Stimulated activated CD4-positive, alpha-beta T cell treated with anti-CD3 and anti-CD28 coated beads, Interleukin-1b, Interleukin-23, amount 100 ng/mL, for 1 hour (primary cell): ENCODE results near the gene CD1D.
A peak's percentile ranks its signal among the peaks of the same experiment; 100 is the strongest.
"Not testable (repeated sequence)": the region's sequence is repeated elsewhere in the genome, so short reads cannot be mapped to it uniquely, and the experiment has no call there.

Source experiments
- DNase-seq, 2 donors: peaks; one replicate each; pipeline ENCODE4 v3.0.0-alpha.2; 2020; ENCODE audit warnings: low read depth in 2 of 2

The CD1D gene

DNA sequence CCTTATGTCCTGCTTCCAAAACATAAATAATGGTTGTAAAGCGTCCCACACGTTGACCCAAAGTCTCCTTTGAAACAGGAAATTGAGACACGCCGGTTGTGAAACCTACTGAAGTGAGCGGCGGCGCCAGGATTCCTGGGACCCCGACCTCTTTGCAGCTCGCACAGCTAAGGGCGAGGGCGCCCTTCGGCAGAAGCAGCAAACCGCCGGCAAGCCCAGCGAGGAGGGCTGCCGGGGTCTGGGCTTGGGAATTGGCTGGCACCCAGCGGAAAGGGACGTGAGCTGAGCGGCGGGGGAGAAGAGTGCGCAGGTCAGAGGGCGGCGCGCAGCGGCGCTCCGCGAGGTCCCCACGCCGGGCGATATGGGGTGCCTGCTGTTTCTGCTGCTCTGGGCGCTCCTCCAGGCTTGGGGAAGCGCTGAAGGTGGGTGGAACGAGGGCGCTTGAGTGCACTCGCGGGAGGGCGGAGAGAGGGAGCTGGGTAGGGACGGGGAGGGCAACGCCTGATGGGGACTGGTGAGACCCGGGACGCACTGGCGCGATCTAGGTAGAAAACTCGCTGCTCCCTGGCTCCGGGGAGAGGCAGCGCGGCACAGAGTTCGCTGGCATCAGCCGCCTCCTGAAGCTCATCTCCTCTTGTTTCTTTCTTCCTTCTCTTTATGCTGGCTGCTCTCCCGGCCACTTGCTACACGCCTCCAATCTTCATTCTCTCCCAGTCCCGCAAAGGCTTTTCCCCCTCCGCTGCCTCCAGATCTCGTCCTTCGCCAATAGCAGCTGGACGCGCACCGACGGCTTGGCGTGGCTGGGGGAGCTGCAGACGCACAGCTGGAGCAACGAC, at the start of gene CD1D:
CD1D (plus strand) TSS at position 155 of the 836 bp plus-strand sequence; CDS start at position 362, 207 bp downstream.
- DNase-seq = no peak

DNA sequence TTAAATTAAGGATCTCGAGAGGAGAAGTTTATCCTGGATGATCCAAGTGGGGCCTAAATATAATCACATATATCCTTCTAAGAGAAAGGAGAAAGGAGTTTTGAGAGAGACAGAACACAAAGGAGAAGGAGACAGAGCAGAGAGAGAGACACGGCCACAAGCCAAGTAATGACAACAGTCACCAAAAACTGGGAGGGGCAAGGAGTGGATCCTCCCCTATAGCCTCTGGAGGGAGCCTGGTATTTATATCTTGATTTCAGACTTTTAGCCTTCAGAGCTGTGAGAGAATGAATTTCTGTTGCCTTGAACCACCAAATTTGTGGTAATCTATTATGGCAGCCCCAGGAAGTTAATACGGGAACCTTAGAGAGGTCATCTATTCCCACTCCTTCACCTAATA, 49.5 kb upstream of the CD1D start:
- no peak for DNase-seq

DNA sequence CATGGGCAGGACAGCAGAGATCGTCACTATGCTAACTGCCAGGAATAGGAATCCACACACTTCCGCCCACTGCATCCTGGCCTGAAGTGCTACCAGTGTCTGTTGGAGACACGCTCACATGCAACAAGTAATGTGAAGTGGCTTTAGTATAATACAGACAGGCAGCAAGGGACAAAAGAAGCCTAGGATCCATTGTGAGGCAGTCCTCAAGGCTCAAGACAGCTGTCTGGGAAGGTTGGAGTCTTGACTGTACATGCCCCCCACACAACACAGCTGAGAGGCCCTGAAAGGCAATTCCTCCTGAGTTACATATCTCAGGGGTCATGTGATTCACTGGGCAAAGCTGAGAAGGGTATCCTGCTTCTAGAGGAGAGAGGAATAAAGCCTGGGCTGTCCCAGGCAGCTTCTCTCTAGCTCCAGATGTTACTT, 39.9 kb upstream of the CD1D start:
- DNase-seq = no peak

DNA sequence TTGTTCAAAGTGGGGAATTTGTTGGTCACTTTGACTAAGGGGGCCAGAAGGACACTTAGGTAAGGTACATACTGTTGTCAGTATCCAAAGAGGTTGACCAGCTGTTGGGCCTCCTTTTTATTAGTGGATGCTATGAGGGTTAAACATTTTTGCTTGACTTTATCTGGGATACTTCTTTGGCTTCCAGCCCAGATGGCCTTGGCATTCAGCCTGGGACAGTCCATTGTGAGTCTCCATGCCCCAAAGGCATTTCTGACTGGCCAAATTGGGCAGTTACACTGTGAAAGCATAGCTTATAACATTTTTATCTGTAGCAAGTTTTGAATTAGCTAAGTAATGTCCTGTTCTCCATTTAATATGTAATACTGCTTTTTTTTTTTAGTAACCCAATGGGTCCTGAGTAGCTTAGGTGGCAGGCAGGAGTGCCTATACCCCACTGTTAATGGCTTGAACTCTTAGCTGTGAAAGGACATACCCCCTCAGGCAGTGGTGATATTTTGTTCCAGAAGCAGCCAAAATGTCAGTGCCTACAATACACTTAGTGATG, 35.4 kb upstream of the CD1D start:
- DNase-seq = no peak

DNA sequence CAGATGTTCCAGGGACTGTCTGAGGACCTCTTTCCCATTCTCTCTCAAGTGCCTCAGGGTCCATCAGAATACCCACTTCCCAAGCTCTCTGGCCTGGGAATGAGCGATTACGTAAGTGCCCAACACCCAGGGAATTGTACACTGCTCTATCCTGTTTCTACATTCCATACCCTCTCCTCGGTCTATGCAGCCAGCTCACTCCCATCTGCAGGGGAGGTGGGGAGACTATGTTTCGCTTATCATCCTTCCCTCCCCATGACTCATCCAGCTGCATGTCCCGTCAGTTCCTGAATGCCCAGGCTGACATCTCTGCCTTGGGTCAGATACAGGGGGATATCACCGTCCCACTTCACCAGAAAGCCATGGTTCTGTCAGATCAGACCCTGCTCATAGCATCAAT, 34.5 kb upstream of the CD1D start:
- no peak for DNase-seq

DNA sequence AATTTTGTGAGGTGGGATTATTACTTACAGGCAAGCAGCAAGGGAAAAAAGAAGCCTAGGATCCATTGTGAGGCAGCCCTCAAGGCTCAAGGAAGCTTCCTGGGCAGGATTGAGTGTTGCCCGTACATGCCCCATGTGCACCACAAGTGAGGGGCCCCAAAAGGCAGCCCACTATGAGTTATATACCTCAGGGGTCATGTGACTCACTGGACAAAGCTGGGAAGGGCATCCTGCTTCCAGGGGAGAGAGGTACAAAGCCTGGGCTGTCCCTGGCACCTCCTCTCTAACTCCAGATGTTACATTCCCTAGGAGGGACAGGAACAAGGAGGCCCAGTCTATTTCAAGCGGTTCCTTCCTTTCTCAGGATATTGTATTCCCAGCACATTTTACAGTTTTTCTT, 34.0 kb upstream of the CD1D start:
- no peak for DNase-seq

DNA sequence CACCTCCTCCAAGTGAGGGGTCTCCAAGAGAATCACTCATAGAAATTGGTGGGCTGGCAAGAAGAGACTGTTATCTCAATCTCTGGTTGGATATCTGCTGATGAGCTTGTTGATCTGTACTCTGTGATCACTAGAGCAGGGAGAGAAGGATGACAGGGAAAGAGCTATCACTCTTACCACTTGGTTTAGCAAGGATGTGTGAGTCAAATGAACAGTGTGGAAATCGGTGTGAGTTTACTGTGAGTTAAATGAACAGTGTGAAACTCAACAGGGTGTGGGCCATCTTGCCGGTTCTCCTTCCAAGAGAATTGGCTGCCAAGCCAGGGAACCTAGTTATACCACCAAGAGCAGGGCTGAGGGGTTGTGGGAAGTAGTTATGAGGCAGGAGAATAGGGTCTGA, 33.3 kb upstream of the CD1D start:
- no peak for DNase-seq

DNA sequence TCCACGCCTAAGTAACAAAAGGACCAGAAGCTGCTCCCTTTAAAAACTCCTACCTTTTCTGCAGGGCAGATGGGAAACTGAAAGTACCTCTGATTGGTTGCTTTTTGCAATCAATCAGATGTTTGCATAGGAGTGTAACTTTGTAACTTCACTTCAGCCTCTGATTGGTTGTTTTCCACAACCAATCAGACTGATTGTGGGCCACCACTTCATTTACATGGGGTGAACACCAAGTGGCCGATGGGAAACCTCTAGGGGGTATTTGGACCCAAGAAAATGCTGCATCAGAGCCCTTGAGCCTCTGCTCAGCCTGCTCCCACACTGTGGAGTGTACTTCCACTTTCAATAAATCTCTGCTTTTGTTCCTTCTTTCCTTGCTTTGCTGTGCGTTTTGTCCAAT, 32.8 kb upstream of the CD1D start:
- no peak for DNase-seq

DNA sequence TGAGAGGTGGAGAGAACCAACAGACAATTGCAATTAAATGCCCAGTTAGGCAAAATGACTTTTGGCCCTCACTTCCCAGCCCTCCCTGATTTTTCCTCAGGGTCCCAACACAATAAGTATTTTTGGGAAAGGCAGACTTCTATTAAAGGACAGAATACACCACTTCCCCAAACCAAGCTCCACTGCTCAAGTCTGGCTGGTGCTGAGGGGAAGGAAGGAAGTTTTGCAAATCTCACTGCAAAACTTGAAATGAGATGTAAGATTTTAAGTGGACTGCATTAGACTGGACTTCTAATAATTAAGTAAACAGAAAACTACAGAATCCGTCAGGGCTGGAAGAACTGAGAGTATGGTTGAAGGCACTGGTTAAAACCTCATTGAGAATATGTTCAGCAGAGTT, 32.2 kb upstream of the CD1D start:
- DNase-seq = no peak

DNA sequence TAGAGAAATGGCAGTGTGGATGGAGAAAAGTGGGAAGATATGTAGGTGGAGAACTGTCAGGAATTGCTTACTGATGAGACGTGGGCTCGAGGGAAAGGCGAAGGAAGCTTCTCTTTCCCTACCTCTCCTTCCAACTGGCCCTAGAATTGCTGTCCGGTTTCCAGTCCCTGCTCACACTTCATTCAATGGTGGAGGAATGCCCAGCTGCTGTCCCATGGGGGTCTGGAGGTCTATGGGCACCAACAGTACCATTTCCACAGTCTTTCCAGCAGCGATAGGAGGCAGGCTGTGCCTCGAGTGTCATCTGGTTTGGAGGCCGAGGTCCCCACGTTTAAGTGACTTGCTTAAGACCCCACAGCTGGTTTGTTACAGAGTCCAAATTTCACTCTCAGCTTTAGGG, 31.5 kb upstream of the CD1D start:
- no peak for DNase-seq

DNA sequence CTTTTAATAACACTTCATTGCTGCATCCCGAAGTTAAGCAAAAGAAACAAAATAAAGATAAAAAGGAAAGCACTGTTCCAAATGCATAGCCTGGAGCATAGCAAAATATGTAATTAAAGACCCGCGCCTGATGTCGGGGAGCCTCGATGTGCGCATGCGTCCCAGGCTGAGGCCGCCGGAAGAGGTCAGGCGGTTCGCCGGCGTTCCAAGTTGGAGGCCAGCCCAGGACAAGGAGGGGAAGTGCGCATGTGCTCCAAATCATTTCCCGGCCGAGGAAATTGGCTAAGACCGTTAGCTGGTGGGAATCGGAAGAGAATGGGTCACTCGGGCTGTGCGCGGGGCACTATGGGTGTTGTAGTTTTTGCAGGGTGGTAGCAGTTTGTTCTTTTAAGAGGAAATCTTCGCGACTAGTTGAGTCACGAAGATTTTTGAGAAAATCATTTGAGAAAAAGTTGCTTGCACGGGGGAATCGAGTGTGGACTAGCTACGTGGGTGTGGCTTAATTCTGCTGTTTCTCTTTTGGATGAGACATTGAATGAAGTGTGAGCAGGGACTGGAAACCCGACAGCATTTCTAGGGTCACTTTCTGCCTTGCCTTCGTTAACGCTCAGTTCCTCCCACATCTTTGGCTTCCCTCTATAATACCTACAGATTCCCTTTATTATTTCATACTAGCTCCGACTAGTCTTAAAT, 31.0 kb upstream of the CD1D start:
- DNase-seq = peak; percentile 9 to 48

DNA sequence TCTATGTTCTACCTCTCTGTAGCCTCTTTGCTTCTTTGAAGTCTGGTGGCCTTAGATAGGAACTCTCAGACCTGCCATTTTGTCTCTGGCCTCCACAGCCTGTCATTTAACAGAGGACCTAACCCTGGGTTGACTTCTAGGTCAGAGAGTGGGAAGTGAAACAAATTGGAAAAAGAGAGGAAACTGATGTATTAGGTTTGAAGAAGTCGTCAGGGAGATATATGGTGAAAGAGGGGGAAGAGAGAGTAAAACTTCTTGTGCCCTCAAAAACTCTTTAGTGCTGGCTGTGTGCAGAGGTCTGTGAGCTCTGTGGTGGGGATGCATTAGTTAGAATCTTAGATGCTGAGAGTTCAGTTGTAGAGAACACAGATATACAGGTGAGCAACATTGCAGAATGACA, 30.2 kb upstream of the CD1D start:
- no peak for DNase-seq

DNA sequence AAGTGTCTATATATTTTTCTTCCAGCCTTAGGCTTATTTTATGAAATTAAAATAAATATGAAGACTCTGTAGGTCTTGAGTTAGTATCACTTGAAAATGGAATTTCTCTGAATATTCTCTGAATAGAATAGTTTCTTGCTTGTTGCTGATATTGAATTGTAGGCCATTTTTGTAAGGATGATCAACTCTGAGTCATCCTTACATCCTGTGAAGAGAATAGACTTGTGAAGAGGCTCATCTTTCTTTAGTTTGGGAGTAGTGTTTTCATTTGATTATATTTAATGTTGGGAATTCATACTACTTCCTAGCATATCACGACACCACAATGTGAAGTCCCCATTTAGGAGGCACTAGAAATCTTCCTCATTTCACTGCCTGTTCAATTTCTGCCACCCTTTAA, 27.5 kb upstream of the CD1D start:
- no peak for DNase-seq

DNA sequence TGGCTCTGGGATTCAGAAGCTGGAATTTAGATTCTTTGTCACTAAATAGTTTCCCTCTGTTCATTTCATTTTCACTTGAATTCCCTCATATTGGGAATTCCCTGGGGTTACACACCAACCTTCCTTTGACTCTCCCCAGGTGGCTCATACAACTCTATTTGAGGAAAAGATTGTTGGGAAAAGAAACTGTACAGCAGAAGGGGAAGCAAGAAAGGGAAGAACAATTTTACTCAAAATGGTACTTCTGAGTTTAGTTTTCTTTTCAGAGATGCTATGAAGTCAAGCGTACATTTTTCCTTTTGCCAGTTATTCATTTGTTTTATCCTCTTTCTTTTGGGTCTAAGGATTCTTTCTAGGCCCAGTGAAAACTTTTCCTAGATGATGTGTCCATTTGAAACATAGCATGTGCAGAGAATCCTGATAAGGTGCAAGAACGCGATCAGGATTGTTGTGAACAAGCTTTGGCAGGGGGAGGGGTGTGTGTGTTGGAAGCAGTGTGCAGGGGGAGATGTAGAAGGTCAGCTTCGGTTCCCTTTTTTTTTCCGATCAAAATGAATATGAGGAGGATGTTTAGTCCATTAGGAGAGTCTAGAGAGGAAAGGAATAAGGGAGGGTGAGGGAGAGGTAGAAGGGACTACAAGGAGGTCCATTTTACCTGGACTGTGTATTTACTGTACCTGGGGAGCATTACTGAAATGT, 26.8 kb upstream of the CD1D start:
- no peak for DNase-seq

DNA sequence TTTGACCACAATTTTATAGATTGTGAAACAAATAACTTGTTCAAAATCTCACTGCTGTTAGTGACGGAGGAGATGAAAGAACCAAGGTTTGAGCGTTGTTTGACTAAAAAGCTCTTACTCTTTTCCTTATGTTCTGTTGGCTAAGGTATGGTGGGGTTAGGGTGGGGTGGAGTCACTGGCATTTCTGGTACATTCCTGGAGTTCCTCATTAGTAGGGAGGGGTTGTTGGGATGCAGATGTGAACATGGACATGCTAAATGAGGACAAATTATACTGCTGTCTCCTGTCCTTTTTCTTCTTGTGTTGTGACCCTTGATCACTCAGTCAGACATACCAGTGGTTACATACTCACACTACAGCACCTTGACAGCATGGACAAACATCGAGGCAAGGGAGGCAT, 26.2 kb upstream of the CD1D start:
- DNase-seq = no peak

DNA sequence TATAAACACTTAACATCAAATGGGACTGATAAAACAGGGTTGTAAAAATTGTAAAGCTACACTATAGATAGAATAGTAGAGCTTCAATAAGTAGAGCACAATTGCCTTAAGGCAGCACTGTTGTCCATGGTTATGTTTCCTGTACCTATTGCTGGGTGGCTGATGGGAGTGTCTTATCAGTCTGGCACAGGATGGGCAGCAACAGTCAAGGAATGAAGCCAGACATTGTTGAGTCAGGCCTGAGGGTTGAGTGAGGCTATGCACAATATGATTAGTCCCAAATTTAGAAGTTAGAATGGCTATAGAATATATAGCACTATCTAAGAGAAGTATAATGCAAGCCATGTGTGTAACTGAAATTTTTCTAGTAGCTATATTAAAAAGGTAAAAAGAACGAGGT, 25.0 kb upstream of the CD1D start:
- no peak for DNase-seq

DNA sequence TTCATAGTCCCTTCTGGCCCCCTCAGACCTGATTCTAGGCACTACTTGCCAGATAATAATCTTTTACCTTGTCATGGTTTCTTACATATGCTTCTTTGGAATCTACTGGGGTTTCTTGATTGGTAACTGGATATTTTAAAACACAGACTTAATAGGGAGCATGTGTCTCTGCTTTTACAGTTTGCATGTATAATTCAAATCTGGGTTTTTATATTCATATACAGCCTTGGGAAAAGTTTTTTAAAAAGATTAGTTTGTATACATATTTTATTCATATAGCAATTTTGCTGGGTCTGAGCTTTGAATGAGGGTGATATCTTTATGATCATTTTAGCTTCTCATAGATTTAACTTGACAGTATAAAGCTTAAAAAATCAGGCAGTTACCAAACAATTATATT, 21.1 kb upstream of the CD1D start:
- DNase-seq = no peak

DNA sequence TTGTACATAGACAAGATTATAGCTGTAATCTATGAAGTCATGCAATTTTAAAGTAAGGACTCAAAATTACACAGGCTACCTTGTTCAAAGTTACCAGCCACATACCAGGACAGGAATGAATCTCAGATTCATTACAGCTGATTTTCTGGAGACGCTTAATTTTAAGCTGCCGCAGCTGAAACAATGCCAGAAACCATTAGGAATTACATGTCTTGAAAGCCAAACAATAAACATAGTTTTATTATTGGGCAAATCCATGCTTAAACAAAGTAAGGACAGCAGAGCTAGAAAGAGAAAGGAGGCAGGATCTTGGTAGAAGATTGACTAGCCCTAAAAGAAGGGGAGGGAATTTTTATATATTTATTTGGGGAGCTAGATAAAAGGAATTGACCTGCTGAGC, 19.2 kb upstream of the CD1D start:
- DNase-seq = no peak

DNA sequence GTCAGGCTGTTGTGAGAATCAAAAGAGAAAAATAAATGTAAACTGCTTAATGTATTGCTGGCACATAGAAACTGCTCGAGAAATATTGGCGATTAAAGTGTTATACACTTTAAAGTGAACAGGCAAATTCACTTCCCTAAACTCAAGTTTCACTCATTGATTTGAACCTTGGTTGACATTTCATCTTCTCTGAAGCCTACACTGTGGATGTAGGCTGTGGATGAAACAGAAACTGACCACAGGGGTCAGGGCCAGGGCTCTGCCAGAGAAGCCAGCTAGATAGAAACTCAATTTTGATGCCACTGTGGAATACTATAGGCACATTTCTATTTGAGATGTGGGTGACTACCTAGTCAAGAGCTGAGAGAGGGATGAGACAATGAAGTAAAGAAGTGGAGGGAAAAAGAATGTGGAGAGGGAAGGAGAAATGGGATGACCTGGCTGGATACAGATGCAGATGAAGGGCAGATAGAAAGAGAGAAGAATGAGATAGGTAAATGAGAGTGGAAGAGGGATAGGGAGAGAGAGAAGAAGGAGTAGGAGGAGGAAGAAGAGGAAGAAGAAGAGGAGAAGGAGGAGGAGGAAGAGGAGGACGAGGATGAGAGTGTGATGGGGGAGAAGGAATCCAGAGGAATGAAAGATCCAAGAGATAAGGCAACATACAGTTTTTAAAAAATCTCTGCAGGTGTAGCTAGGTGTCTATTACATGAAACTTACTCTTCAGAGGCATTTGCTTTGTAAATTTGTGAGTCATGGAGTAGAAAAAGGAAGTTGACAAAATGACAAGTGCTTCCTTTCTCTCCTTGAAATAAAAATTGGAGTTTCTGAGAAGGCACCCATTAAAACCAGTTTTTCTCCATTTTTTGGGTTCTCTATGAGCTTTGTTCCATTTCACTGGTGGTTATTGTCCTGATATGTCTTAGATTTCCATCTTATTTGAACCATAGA, 17.4 kb upstream of the CD1D start:
- no peak for DNase-seq

DNA sequence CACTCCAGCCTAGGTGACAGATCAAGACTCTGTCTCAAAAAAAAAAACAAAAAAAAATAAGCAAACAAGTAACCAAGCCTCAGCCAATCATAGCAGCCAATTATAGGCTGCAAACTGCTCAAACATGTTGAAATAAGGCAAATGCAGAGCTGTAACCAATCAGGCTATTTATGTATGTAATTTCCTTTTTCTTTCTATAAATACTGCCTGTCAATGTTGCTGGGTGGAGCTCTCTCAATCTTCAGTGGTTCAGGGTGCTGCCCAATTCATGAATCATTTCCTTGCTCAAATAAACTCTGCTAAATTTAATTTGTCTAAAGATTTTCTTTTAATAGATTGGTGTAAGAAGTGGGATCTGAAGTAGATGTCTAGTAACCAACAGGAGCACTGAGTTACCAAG, 11.6 kb upstream of the CD1D start:
- no peak for DNase-seq

DNA sequence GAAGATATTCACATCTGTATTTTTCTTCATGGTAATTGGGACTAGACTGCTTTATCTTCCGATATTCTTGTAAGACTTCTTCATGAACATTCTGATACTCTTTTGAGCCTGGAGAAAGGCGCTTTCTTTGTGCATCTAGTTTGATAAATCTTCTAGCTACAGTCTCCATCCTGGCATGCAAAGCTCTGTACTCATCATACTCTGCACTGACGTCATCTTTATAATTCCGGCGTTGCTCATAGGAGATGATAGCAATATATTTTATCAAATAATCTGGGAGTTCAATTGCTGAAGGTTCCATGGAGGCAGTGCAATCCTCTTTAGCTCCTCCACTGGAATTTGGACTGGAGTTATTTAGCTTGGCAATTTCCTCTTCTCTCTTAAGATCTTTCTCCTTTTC, 4.8 kb upstream of the CD1D start:
- not testable (repeated sequence) for DNase-seq
